SK-N-MC (cell line): Measurements from ENCODE around the gene RBMS3.

Experiments
- EZH2 ChIP-seq: fragments of 200-600 bp; sonication (generic); IDR thresholded peaks from one replicate; pipeline ENCODE4 v1.6.1; 2017; ENCODE audit warnings: antibody characterized with exemption
- POLR2AphosphoS5 ChIP-seq: IDR thresholded peaks from 2 replicates; pipeline ENCODE4 v1.6.1; 2012; ENCODE audit warnings: mild to moderate bottlenecking, low read depth, low read length, borderline replicate concordance

- TF ChIP-seq EZH2 (no peak), POLR2AphosphoS5 (no peak)
These were observed 279.0 kb downstream of the RBMS3 start for GRCh38 chr3:29559741-29560465.
